ENCODE measurements around the gene KLF11.

DNA sequence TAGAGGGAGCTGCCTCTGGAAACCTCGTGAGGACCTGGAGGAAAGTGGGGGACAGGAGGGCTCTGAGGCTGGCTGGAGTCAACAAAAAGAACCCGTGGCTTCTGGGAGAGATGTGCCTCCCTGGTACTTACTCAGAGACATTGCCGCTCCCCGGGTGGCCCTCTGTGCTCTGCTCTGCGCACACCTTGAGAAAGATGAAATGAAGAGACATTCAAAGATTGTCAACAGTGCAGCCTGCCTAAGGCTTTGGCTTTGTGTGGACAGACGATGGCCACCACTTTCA is 22.4 kb downstream of the KLF11 start:
- TF ChIP-seq JUND (IDR thresholded peaks at IDR 0.05) (no peak), CTCF (IDR thresholded peaks at IDR 0.05) (no peak), TAF1 (IDR thresholded peaks at IDR 0.05; ENCODE audit: borderline replicate concordance, low read depth, low read length) (no peak), FOXM1 (IDR thresholded peaks at IDR 0.05; ENCODE audit: low read depth) (no peak)
